OCI-M2 (cell line): ENCODE results near the gene ELAVL2.
"Not testable (repeated sequence)": the region's sequence is repeated elsewhere in the genome, so short reads cannot be mapped to it uniquely, and the experiment has no call there.

Experiments used
- DNase-seq: peaks from one replicate; lab custom pipeline; 2025; ENCODE audit not compliant: unreplicated experiment; lab: John Stamatoyannopoulos, UW

The ELAVL2 gene

GRCh38 chr9:23725279-23725946 lies 100.6 kb downstream of the ELAVL2 start:
- DNase-seq, result no peak

- no peak for DNase-seq
Measured at GRCh38 chr9:23723672-23724071, 102.4 kb downstream of the ELAVL2 start.

GRCh38 chr9:23723048-23723447 lies 103.0 kb downstream of the ELAVL2 start:
- DNase-seq, result not testable (repeated sequence)

GRCh38 chr9:23721466-23721865 lies 104.6 kb downstream of the ELAVL2 start:
- no peak for DNase-seq

GRCh38 chr9:23717505-23717904 lies 108.5 kb downstream of the ELAVL2 start:
- DNase-seq, result no peak

GRCh38 chr9:23707249-23707648 lies 118.8 kb downstream of the ELAVL2 start:
- DNase-seq, result no peak

GRCh38 chr9:23702311-23702922 lies 123.6 kb downstream of the ELAVL2 start:
- no peak for DNase-seq

GRCh38 chr9:23701291-23701690 lies 124.7 kb downstream of the ELAVL2 start:
- DNase-seq, result no peak

- no peak for DNase-seq
Measured at GRCh38 chr9:23700359-23700758, 125.7 kb downstream of the ELAVL2 start.

GRCh38 chr9:23698161-23698560 lies 127.9 kb downstream of the ELAVL2 start:
- DNase-seq, result no peak

- DNase-seq, result no peak
Measured at GRCh38 chr9:23695572-23695971, 130.5 kb downstream of the ELAVL2 start.

- DNase-seq, result no peak
Measured at GRCh38 chr9:23693374-23693773, 132.7 kb downstream of the ELAVL2 start.

- DNase-seq, result no peak
Measured at GRCh38 chr9:23686896-23687295, 139.1 kb downstream of the ELAVL2 start.

GRCh38 chr9:23686257-23686656 lies 139.8 kb downstream of the ELAVL2 start:
- DNase-seq, result no peak

GRCh38 chr9:23683611-23684061 lies 142.4 kb downstream of the ELAVL2 start:
- no peak for DNase-seq

GRCh38 chr9:23682891-23683431 lies 143.1 kb downstream of the ELAVL2 start:
- DNase-seq, result no peak

GRCh38 chr9:23682352-23682751 lies 143.7 kb downstream of the ELAVL2 start:
- no peak for DNase-seq

GRCh38 chr9:23677446-23677845 lies 148.6 kb downstream of the ELAVL2 start:
- no peak for DNase-seq

GRCh38 chr9:23674016-23674585 lies 151.9 kb downstream of the ELAVL2 start:
- DNase-seq, result no peak

- no peak for DNase-seq
Measured at GRCh38 chr9:23672151-23672550, 153.9 kb downstream of the ELAVL2 start.

- DNase-seq, result no peak
Measured at GRCh38 chr9:23669776-23670175, 156.3 kb downstream of the ELAVL2 start.

- no peak for DNase-seq
Measured at GRCh38 chr9:23665635-23666034, 160.4 kb downstream of the ELAVL2 start.
